HepG2 (cell line): ENCODE results near the gene EXOC3L4. TPM values are rescaled to one million over a fixed set of nuclear protein-coding genes. Genes with fewer than 3 reads are reported as not detected.
A peak's percentile ranks its signal among the peaks of the same experiment; 100 is the strongest.

Source experiments
- GTF2F1 ChIP-seq: fragments of 150-350 bp; IDR thresholded peaks from 2 replicates; pipeline ENCODE4 v1.6.1; 2014; ENCODE audit warnings: low read length
- KDM3A ChIP-seq: IDR thresholded peaks from 2 replicates; pipeline ENCODE4 v1.6.1; 2018; ENCODE audit warnings: low read depth, missing compliant biosample characterization
- MAFF ChIP-seq: IDR thresholded peaks from 2 replicates; pipeline ENCODE4 v1.6.1; 2011; ENCODE audit warnings: low read depth, low read length, improper control_type of control experiment
- MTA1 ChIP-seq: sonication (generic); formaldehyde crosslinking; IDR thresholded peaks from 2 replicates; pipeline ENCODE4 v1.4.0; 2020; ENCODE audit warnings: missing genetic modification reagents, mild to moderate bottlenecking, borderline replicate concordance
- NCOA1 ChIP-seq: sonication (generic); formaldehyde crosslinking; IDR thresholded peaks from 2 replicates; pipeline ENCODE4 v1.9.0; 2021; ENCODE audit warnings: missing genetic modification reagents
- NCOA5 ChIP-seq: sonication (generic); formaldehyde crosslinking; IDR thresholded peaks from 2 replicates; pipeline ENCODE4 v1.4.0; 2020; ENCODE audit warnings: missing genetic modification reagents
- ZBTB20 ChIP-seq: sonication (generic); formaldehyde crosslinking; IDR thresholded peaks from 2 replicates; pipeline ENCODE4 v1.8.1; 2023; ENCODE audit warnings: missing genetic modification reagents, low read depth, mild to moderate bottlenecking, borderline replicate concordance
- ZBTB7A ChIP-seq: sonication (generic); formaldehyde crosslinking; IDR thresholded peaks from 2 replicates; pipeline ENCODE4 v1.8.0; 2022; ENCODE audit warnings: mild to moderate bottlenecking, missing genetic modification reagents
- ZMYM2 ChIP-seq: sonication (generic); formaldehyde crosslinking; IDR thresholded peaks from 2 replicates; pipeline ENCODE4 v1.8.0; 2022; ENCODE audit warnings: mild to moderate bottlenecking, missing genetic modification reagents
- ZNF101 ChIP-seq: sonication (generic); formaldehyde crosslinking; IDR thresholded peaks from 2 replicates; pipeline ENCODE4 v1.4.0; 2020; ENCODE audit warnings: mild to moderate bottlenecking, low read depth, missing genetic modification reagents, borderline replicate concordance
- ZNF282 ChIP-seq: fragments of 450-650 bp; IDR thresholded peaks from 2 replicates; pipeline ENCODE4 v1.6.1; 2018; ENCODE audit not compliant: partially characterized antibody
- ZNF329 ChIP-seq: sonication (generic); formaldehyde crosslinking; IDR thresholded peaks from 2 replicates; pipeline ENCODE4 v1.9.0; 2021; ENCODE audit warnings: low read depth, mild to moderate bottlenecking, missing genetic modification reagents
- ZNF547 ChIP-seq: sonication (generic); formaldehyde crosslinking; IDR thresholded peaks from 2 replicates; pipeline ENCODE4 v1.5.1; 2020; ENCODE audit warnings: mild to moderate bottlenecking, missing genetic modification reagents
- ZNF672 ChIP-seq: sonication (generic); formaldehyde crosslinking; IDR thresholded peaks from 2 replicates; pipeline ENCODE4 v1.8.1; 2022; ENCODE audit warnings: missing genetic modification reagents
- ZNF713 ChIP-seq: sonication (generic); formaldehyde crosslinking; IDR thresholded peaks from 2 replicates; pipeline ENCODE4 v1.4.0; 2020; ENCODE audit warnings: mild to moderate bottlenecking, missing genetic modification reagents
- ZNF879 ChIP-seq: sonication (generic); formaldehyde crosslinking; IDR thresholded peaks from 2 replicates; pipeline ENCODE4 v1.8.1; 2023; ENCODE audit warnings: missing genetic modification reagents
- ZZZ3 ChIP-seq: sonication (generic); formaldehyde crosslinking; IDR thresholded peaks from 2 replicates; pipeline ENCODE4 v1.4.0; 2020; ENCODE audit warnings: missing genetic modification reagents, mild to moderate bottlenecking, borderline replicate concordance
- polyA plus RNA-seq, 8 experiments: library from polyadenylated mRNA; depleted of rRNA in 3 of 8; stranded (reverse) in 7 of 8; unstranded in 1 of 8; fragments of >200 nt; fragmentation: Illumina TruSeq in 4 of 8; extraction: Trizol in 4 of 8; gene quantifications; 2 replicates each; pipeline versions ENCODE4 v1.2.1 to v1.2.3, GENCODE V29; 2011 to 2016; ENCODE audit warnings: low read depth in 4 of 8, missing spikeins in 1 of 8, mixed read lengths in 1 of 8; ENCODE audit not compliant: insufficient read depth in 1 of 8
- total RNA-seq, 5 experiments: library from RNA; depleted of rRNA; stranded (reverse); fragments of >200 nt; fragmentation: Illumina TruSeq; extraction: Trizol; gene quantifications; 2 replicates each; pipeline ENCODE4 v1.2.3, GENCODE V29; 2016; ENCODE audit warnings: low read depth in 1 of 5
- TF ChIP-seq, protein P1 (sequence below): sonication (generic); formaldehyde crosslinking; IDR thresholded peaks from 2 replicates; pipeline ENCODE4 v1.4.0; 2020; ENCODE audit warnings: missing genetic modification reagents
- TF ChIP-seq, protein P2 (sequence below): sonication (generic); formaldehyde crosslinking; conservative IDR thresholded peaks from 2 replicates; pipeline ENCODE4 v1.8.0; 2022; ENCODE audit warnings: mild to moderate bottlenecking, moderate library complexity, missing genetic modification reagents
- TF ChIP-seq, protein P3 (sequence below): sonication (generic); formaldehyde crosslinking; IDR thresholded peaks from 2 replicates; pipeline ENCODE4 v1.4.0; 2020; ENCODE audit warnings: missing genetic modification reagents, mild to moderate bottlenecking, borderline replicate concordance
- TF ChIP-seq, protein P4 (sequence below): sonication (generic); formaldehyde crosslinking; IDR thresholded peaks from 2 replicates; pipeline ENCODE4 v1.4.0; 2020; ENCODE audit warnings: missing genetic modification reagents, borderline replicate concordance
- TF ChIP-seq, protein P5 (sequence below): IDR thresholded peaks from 2 replicates; pipeline ENCODE4 v1.6.1; 2016

The EXOC3L4 gene
- total and polyA plus RNA-seq, 2 of the 13 experiments (the other 11 are each of a cell fraction or from before 2014, with no cell fraction given): 11.8 to 27.0 TPM

DNA sequence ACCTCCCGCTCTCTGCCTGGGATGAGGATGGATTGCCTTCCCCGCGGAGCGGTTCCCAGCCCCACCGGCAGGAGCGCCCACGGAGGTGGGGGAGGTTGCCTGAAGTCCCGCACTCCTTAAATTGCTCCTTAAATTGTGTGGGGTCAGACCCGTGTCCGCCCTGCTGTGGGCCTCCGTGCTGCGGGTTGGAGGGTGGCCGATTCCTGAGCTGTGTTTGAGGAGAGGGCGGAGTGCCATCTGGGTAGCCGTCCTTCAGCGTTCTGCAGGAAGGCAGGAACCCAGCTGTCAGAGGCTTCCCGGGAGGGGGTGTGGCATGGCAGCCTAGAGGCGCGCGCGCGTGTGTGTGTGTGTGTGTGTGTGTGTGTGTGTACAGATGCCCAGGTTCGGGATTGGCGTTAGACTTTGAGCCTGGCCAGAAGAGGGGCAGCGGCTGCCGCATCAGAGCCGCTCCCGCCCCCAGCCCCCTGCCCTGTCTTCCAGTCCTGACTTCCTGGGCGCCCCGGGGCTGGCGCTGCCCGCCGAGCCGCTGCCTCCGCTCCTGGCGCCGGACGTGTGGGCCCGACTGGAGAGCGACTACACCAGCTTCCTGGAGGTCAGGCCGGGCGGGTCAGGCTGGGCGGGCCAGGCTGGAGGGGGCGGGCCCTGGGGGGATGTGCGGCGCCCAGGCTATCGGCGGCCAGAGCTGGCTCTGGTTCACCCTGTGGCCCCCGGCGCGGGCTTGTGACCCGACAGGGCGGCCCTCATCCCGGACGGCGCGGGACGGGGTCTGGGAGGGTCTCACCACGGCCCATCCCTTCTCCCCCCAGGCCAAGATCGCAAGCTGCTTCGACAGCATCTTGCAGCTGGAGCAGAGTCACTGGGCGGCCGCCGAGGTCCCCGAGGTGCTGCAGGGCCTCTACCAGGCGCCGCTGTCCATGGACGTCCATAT, 9.2 kb downstream of the EXOC3L4 start (continued):
- no peak for TF ChIP-seq ZBTB20 (CRISPR knock-in tag)
- peak; percentile 77 for TF ChIP-seq MTA1
- TF ChIP-seq NCOA1 (CRISPR knock-in tag): peak; percentile 87; the same call in 1 of the 2 replicates
- TF ChIP-seq ZNF713: no peak
- TF ChIP-seq NCOA5 (CRISPR knock-in tag): no peak
- TF ChIP-seq, protein P1, sequence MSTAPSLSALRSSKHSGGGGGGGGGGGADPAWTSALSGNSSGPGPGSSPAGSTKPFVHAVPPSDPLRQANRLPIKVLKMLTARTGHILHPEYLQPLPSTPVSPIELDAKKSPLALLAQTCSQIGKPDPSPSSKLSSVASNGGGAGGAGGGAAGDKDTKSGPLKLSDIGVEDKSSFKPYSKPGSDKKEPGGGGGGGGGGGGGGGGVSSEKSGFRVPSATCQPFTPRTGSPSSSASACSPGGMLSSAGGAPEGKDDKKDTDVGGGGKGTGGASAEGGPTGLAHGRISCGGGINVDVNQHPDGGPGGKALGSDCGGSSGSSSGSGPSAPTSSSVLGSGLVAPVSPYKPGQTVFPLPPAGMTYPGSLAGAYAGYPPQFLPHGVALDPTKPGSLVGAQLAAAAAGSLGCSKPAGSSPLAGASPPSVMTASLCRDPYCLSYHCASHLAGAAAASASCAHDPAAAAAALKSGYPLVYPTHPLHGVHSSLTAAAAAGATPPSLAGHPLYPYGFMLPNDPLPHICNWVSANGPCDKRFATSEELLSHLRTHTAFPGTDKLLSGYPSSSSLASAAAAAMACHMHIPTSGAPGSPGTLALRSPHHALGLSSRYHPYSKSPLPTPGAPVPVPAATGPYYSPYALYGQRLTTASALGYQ (CRISPR knock-in tag): no peak
- TF ChIP-seq, protein P2, sequence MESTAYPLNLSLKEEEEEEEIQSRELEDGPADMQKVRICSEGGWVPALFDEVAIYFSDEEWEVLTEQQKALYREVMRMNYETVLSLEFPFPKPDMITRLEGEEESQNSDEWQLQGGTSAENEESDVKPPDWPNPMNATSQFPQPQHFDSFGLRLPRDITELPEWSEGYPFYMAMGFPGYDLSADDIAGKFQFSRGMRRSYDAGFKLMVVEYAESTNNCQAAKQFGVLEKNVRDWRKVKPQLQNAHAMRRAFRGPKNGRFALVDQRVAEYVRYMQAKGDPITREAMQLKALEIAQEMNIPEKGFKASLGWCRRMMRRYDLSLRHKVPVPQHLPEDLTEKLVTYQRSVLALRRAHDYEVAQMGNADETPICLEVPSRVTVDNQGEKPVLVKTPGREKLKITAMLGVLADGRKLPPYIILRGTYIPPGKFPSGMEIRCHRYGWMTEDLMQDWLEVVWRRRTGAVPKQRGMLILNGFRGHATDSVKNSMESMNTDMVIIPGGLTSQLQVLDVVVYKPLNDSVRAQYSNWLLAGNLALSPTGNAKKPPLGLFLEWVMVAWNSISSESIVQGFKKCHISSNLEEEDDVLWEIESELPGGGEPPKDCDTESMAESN (CRISPR knock-in tag): peak; percentile 82
- TF ChIP-seq ZZZ3 (CRISPR knock-in tag): no peak
- TF ChIP-seq ZNF282: no peak
- no peak for TF ChIP-seq ZNF879 (CRISPR knock-in tag)
- no peak for TF ChIP-seq MAFF
- no peak for TF ChIP-seq ZNF329 (CRISPR knock-in tag)
- no peak for TF ChIP-seq ZMYM2 (CRISPR knock-in tag)
- TF ChIP-seq ZNF547: no peak
- TF ChIP-seq ZNF101 (CRISPR knock-in tag): no peak; the same call in 1 of the 2 replicates
- TF ChIP-seq, protein P3, sequence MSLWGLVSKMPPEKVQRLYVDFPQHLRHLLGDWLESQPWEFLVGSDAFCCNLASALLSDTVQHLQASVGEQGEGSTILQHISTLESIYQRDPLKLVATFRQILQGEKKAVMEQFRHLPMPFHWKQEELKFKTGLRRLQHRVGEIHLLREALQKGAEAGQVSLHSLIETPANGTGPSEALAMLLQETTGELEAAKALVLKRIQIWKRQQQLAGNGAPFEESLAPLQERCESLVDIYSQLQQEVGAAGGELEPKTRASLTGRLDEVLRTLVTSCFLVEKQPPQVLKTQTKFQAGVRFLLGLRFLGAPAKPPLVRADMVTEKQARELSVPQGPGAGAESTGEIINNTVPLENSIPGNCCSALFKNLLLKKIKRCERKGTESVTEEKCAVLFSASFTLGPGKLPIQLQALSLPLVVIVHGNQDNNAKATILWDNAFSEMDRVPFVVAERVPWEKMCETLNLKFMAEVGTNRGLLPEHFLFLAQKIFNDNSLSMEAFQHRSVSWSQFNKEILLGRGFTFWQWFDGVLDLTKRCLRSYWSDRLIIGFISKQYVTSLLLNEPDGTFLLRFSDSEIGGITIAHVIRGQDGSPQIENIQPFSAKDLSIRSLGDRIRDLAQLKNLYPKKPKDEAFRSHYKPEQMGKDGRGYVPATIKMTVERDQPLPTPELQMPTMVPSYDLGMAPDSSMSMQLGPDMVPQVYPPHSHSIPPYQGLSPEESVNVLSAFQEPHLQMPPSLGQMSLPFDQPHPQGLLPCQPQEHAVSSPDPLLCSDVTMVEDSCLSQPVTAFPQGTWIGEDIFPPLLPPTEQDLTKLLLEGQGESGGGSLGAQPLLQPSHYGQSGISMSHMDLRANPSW (CRISPR knock-in tag): no peak; the same call in 1 of the 2 replicates
- TF ChIP-seq ZBTB7A: peak; percentile 84; the same call in 1 of the 2 replicates
- TF ChIP-seq, protein P4, sequence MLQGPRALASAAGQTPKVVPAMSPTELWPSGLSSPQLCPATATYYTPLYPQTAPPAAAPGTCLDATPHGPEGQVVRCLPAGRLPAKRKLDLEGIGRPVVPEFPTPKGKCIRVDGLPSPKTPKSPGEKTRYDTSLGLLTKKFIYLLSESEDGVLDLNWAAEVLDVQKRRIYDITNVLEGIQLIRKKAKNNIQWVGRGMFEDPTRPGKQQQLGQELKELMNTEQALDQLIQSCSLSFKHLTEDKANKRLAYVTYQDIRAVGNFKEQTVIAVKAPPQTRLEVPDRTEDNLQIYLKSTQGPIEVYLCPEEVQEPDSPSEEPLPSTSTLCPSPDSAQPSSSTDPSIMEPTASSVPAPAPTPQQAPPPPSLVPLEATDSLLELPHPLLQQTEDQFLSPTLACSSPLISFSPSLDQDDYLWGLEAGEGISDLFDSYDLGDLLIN (CRISPR knock-in tag): no peak
- no peak for TF ChIP-seq ZNF672 (CRISPR knock-in tag)
- TF ChIP-seq, protein P5, sequence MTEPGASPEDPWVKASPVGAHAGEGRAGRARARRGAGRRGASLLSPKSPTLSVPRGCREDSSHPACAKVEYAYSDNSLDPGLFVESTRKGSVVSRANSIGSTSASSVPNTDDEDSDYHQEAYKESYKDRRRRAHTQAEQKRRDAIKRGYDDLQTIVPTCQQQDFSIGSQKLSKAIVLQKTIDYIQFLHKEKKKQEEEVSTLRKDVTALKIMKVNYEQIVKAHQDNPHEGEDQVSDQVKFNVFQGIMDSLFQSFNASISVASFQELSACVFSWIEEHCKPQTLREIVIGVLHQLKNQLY (CRISPR knock-in tag): no peak; the same call in 1 of the 2 replicates
- no peak for TF ChIP-seq GTF2F1
- TF ChIP-seq KDM3A (CRISPR knock-in tag): no peak; the same call in 1 of the 2 replicates
